Stimulated activated CD8-positive, alpha-beta memory T cell treated with anti-CD3 and anti-CD28 coated beads, Interleukin-12 subunit alpha, Interleukin-12 subunit beta, amount 100 ng/mL, for 4 hours (primary cell): Measurements from ENCODE around the gene SUSD2.
A peak's percentile ranks its signal among the peaks of the same experiment; 100 is the strongest.

Experiments
- DNase-seq: peaks from one replicate; pipeline ENCODE4 v3.0.0-alpha.2; 2020; ENCODE audit warnings: low read depth

Gene SUSD2

DNA sequence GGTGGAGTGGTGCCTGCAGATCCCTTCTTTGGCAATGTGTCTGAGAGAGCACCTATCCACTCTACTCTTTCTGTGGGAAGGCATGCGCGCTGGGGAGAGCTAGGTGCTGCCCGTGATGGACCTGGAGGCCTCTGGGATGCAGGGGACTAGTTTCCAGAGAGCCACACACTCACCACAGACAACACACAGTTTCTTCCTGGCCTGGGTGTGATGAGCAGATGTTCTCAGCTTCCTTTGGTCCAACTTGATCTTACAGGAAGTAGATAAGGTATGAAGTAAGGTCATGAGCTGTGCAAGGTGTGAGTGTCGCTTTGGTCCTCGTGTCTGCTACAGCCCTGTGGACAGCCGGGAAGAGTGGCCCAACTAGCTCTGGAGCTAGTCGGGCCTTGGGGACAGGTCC lies 27.3 kb upstream of the SUSD2 start:
- DNase-seq, result no peak

DNA sequence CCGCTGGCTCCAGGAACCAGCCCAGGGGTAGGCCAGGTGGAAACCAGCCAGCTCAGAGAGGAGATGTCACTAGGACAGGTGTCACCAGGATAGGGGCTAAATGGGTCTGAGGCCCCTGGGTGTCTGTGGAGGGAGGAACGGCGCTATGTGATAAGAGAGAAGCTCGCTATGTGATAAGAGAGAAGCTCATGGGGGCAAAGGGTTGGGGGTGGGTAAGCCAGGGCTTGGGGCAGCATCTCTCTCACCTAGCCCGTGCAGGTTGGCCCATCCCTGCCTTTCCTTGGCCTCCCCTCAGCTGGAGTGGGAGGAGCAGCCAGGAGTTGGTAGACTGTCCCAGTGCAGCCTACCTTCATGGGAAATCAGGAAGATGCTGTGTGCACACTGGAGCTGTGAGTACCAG lies 26.5 kb upstream of the SUSD2 start:
- DNase-seq, result no peak

DNA sequence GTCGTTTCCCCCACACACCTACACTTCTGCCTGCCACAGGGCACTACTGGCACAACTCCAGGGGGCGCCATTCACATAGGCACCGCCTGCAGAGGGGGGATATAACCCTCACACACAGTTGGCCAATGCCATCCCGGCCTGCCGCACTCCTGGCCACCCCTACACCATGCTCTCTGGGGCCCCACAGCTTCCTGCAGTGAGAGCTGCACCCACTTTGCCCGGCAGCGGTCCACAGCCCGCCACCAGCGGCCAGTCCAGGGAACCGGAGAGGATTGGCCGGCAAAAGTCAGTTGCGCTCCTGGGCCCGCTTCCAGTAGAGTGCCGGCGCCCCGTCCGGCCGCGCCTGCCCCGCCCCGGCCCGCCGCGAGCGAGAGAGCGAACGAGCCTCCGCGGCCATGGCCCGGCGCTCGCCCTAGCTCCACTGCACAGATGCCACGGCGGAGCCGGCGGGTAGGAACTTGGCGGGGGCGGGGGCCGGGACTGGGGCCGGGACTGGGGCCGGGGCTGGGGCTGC lies 25.6 kb upstream of the SUSD2 start:
- no peak for DNase-seq

DNA sequence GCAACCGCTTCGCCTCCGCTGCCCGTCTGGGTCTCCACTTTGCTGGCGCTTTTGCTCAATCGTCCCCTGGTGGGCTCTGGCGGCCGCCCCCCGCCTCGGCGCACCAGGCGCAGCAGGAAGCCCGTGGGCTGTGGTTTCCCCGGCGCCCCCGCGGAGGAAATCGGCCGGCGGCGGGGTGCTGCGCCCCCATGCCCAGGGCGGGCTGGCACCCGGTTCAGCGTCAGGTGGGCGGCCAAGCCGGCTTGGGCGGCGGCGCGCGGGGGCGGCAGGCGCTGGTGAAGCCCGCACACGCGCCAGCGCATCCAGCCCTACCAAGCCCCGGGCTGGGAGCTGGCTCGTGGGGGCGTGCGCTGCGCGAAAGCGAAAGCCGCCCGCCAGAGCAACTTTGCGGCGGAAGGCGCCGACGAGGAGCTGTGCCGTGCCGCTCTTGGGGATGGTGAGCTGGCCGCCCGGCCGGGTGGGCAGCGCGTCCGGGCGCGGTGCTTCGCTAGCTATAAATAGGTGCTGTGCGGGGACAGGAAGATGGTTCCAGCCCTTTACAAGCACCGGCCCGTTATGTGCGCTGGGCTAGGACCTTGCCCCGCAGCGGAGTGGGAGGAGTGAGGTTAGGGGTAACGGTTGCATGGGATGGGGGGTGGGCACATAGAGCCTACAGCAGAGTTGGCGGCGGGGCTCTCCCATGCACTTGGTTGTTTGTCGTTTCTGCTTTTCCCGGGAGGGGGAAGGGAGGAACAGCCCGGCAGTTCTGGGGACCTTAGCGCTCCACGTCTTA lies 25.0 kb upstream of the SUSD2 start:
- DNase-seq, result peak; percentile 80

DNA sequence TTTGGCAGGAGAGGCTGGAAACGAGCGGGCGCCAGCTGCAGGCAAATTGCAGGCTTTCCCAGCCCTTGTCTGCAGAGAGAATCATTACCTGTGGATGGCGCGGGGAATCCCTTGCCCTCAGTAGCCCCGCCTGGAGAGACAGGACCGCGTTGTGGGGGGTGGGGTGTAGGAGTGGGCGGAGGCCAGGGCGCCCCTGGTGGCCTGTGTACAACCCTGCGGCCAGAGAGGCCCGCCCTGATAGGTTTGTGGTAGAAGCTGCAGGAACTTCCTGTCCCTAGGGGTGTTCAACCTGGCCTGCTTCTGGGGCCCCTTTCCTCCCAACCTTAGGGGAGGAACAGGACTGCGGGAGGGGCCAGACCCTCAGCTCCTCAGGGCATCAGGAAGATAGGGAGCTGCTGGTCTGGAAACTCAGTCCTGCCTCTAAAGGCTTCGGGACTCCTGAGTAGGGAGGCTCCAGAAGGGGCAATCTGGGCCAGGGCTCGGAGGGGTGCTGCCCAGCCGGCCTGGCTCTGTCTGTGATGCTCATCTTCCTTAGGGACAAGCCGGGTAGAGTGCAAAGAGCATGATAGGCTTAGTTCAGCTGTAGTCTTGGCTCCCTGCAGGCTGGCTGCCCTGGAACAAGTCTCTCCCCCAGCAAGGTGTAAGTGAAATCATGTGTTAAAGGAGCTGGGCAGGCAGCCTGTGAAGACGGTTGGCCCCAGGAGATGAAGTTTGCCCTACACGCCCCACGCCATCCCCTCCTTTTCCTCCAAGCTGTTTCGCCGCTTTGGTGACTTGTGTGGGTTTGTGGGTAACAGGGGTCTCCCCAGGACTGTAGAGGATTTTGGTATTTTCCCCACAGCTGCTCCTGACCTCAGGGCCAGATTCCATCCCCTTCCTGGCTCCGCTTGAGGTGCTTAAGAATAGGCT lies 24.1 kb upstream of the SUSD2 start:
- DNase-seq, result peak; percentile 68

DNA sequence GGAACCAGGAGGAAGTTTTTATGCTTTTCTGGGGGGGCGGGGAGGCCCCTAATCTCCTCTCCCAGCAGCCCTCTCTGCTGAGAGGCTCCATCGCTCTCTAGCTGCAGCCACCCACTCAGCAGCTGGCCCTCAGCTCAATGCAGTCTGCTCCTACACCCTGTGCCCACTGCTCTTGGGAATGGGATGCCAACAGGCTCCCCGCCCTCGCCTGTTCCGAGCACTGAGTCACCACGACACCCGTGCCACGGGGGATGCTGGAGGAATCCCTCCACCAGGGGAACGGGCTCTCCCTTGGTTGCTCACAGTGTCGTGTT lies 23.5 kb upstream of the SUSD2 start:
- no peak for DNase-seq

DNA sequence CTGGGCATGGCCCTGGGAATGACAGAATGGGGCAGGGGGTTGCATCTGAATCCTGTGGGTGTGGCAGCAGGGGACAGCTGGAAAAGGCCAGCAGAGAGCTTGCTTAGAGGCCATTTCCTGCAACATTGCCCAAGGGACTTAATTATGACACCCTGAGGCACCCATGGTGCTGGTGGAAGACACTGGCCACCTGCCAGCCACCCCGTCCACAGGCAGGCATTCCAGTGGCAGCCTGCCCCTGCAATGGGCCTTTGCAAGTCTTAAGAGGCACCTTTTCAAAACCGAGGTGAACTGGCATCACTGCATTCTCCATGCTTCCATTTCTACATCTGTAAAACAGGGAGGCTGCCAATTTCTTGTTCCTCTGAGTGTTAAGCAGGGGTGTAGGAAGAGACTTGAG lies 21.6 kb upstream of the SUSD2 start:
- DNase-seq, result no peak

DNA sequence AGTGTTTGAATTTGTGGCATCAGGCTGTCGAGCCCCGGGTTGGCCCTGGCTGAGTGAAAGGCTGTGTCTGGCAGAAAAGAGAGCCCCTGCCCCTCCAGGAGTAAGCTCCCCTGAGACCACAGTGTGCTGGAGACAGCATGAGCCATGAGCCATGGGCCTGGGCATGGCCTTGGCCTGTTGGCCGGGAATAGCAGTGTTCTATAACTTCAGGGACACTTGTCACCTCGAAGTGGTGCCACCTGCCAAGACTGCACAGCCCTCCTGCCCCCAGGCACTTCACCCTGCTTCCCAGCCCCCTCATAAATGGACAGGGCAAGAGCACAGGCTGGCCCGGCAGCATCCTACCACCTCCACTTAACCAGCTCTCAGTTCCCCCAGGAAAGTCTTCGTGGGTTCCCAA lies 20.7 kb upstream of the SUSD2 start:
- no peak for DNase-seq

DNA sequence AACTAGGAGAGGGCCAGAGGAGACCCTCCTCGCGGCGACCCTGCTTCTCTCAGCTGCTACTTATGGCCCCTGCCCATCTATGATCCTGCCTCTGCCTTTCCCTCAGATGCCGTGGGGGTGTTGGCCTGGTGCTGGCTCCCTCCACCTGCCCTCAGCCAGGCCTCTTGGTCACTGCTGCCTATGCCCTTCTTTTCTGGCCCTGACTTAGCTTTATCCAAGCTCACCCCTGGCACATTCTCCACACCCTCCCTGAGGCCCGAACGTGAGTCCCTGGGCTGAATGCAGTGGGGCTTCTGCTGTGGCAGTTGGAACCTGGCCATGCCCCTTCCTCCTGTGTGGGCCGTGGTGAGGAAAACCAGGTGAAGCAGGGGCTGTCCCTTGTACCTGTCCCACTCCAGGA lies 19.8 kb upstream of the SUSD2 start:
- no peak for DNase-seq

DNA sequence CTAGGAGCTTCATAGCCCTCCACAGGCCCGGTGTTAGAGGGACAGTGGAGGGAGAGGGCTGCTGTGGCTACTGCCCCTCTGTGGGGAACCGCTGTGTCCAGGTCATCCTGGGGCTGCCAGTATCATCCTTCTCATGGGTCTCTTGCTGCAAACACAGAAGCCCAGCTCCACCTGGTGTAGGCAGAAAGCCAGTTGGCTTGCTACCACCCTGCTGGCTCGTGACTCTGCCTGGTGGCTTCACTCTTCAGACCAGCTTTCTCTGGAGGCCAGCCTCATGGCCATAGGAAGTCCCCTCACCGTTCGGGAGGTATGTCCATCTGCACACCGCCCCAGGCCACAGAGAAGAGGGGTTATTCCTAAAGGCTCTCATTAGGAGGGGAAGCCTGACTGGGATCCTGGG lies 19.4 kb upstream of the SUSD2 start:
- DNase-seq, result no peak

DNA sequence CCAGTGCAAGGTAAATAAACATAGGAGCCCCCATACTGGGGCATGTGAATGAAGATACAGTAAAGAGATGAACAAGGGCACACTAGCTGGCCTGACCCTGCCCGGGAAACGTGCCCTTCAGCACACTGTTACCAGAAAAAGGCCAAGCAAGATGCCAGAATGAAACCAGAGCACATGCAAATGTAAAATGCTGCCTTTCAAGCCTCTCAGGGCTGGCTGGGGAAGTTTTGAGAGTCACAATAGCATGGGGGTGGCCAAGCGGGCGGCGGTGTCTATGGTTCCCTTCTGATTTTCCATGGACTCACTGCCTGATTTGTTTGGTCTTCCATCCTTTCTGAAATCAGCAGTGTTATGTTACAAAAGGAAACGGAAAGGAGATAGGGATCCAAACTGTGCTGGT lies 18.9 kb upstream of the SUSD2 start:
- DNase-seq, result no peak

DNA sequence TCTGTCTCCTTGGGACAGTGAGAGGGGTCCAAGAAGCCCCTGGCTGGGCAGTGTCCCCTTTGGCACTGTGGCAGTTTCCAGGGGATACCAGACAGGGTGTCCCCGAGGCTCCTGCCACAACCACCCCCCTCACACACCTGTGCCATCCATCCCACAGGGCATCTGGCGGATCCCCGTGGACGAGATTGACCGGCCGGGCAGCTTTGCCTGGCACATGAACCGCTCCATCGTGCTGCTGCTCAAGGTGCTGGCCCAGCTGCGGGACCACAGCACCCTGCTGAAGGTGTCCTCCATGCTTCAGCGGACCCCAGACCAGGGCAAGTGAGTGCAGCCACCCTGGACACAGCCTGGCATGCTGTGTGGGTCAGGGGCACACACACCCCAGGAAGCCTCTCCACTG lies 17.0 kb upstream of the SUSD2 start:
- DNase-seq, result no peak

DNA sequence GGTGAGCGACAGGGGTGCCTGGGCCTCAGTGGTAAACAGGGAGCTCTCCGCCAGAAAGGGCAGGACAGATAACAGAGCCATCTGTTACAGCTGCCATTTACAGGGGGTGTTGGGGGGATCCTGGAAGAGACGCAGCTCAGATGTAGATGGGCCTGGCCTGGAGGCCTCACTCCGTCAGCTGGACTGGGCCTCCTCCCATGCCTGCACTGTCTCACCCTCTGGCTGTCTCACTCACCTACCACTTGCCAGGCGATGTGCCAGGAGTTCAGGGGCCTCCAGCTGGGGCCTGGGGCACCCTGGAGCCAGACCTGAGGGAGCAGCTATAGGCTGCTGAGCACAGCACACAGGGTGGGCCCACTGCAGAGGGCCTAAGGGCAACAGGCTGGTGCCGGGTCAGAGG lies 16.3 kb upstream of the SUSD2 start:
- DNase-seq, result no peak

DNA sequence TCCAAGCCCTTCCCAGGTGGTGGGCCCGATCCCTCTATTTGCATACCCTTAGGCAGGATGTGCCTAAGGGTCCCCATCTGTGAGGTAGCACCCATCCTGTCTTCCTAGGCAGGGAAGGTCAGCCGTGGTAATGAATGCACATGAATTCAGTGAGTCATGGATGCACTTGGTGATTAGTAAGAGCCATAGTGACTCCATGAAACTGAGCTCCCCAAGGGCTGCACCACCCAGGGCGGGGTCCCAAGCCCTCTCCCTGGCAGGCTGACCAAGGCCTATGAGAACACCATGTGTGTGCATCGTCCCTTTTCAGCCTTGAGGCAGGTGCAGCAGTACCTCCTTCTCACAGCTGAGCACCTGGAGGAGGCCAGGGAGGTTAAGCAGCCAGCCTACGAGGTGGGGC lies 15.6 kb upstream of the SUSD2 start:
- no peak for DNase-seq

DNA sequence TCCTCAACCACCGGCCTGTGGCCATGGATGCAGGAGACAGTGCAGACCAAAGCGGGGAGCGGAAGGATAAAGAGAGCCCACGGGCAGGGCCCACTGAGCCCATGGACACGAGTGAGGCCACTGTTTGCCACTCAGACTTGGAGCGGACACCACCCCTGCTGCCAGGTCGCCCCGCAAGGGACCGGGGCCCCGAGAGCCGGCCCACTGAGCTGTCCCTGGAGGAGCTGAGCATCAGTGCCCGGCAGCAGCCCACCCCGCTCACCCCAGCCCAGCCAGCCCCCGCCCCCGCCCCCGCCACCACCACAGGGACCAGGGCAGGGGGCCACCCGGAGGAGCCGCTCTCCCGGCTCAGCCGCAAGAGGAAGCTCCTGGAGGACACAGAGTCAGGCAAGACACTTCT lies 14.5 kb upstream of the SUSD2 start:
- DNase-seq, result no peak

DNA sequence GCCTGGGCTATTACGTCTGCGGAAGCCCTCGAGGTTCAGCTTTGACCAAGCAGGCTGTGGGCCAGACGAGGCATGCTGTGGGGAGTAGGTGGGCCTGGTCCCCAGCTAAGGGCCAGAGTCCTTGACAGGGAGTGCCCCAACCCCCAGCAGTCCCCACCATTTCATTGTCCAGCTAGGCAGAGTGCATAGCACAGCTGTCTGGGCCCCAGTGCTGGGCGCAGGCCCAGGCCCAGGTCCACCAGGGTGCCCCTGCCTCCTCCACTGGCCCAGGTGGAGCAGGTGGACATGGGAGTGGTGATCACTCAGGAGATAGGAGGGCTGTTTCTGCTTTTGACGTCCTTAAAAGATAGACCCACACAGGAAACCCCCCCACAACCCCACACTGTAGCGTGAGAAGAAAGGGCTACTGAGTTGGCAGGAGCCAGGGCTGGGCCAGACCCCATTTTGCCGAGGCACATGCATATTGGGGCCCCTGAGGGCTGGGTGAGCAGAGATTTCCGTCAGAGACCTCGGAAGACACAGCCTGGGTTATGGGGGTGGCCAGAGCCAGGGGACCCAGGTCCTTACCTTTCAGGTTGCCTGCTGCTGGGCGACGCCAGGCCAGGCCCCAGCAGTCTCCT lies 11.7 kb upstream of the SUSD2 start:
- no peak for DNase-seq

DNA sequence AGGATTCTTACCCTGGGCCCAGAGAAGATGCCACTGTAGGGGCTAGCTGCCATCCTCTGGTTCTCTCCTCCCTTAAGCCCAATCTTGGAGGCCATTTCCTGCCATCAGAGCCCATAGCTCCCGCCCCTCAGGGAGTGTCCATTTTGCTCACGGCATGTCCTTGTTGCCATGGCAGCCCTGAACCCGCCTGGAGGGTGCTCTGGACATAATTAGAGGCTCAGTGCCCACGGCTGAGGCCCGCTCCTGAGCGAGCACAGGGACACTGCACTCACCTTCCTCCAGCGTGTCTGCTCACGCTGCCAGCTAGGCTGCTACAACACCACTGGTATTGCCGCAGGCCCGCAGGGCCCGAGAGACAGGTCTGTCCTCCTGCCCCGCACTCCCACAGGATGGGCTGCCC lies 11.1 kb upstream of the SUSD2 start:
- no peak for DNase-seq

DNA sequence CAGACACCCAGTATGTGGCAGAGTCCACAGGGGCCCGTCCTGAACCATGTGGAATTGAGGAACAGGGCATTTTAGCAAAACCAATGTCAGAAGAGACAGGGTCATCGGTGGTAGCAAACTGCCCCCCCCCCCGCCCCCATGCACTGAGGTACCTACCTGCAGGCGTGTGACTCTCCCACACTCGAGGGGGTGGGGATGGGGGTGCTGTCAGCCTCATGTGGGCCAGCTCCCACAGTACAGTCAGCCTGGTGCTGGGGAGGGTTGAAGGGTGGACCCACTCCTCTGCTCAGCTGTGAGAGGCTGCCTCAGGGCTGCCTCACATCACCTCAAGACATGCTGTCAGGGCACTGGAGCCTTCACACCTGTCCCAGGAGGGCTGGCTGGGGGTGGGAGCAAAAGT lies 10.7 kb upstream of the SUSD2 start:
- DNase-seq, result no peak

DNA sequence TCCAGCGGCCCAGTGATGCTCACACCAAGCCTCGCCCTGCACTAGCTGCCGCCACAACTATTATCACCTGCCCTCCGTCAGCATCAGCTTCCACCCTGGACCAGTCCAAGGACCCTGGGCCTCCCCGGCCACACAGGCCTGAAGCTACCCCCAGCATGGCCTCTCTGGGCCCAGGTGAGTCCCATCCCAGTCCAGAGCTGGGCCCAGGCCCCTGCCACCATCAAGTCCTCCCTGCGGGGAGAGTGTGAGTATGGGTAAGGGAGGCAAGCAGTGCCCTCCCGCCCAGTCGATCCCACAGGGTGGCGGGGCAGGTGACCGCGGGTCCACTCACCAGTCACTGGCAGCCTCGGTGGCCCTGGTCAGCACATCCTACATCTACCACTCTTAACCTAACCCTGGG lies 9.5 kb upstream of the SUSD2 start:
- DNase-seq, result no peak

DNA sequence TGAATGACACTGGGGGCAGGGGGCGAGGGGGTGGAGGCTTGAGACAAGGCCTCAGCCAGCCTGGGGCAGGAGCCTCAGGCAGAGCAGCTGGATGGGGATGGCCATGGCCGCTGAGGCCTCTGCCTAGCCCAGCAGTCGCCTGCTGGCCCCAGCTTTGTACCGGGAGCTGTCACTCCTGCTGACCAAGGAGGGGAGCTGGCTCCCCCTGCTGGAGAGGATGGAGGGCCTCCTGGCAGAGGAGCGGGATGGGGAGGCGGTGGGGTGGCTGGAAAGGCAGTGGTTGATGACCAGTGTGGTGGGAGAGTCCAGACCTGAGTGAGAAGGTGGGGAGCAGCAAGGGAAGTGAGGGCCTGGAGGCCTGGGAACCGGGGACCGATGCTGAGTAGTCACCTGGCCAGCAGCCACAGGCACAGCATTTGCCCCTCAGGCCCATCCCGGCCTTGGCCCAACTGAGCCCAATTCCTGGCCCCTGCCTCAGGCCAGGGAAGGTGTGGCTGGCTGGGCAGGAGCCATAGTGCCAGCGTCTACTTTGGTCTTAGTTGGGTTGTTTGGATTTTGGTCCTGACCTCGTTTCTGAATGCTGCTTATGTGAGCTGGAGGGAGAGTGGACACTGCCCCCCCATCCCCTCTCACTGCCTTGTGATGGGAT lies 6.0 kb upstream of the SUSD2 start:
- peak; percentile 35 for DNase-seq

DNA sequence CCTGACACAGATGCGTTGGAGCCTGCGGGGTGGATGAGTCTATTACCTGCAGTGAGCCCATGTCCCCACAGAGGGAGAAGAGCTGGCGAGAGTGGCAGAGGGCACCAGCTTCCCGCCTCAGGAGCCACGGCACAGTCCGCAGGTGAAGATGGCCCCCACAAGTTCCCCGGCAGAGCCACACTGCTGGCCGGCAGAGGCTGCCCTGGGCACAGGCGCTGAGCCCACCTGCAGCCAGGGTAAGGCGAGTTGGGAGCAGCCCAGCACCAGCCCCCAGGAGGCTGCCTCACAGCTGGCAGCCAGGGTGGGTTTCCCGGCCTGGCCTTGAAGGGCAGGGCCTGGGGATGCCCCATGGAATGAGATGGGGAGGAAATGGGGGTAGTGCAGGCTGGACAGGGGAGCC lies 5.2 kb upstream of the SUSD2 start:
- no peak for DNase-seq

DNA sequence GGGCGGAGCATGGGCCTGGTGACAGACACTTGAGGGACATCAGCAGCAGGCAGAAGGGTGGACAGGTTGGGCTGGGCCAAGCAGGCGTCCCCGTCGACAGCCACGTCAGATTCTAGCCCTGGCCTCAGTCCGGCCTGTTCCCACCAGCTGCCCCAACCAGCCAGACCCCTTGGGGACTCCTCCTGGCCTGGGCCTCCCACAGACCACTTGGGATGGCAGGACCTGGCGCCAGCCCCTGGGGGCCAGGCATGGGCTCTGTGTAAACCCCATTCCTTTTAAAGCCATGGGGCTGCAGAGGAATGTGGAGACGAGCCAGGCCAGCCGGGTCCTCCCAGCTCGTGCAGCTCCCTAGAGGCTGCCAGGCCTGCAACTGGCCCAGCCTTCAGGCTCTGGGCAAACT lies 4.7 kb upstream of the SUSD2 start:
- DNase-seq, result no peak

DNA sequence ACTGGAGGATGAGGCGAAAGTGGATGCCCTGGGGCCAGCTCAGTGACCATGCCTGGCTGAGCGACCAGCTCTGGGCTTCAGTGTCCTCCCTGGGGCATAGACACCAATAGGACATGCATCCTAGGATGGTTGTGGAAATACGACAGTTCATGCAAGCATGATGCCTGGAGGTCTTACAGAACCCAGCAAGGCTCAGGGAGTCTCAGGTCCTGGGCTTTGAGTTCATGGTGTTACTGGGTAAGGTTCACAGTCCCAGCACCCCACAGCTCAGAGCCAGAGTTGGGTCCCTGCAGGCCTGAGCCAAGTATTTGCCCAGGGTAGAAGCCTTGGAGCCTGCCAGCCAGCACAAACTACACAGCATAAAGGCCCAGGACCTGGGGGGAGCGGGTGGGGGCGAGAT lies 4.2 kb upstream of the SUSD2 start:
- no peak for DNase-seq
